GM21360 (cell line): ENCODE results near the gene VPS35L.
"Not testable (repeated sequence)": the region's sequence is repeated elsewhere in the genome, so short reads cannot be mapped to it uniquely, and the experiment has no call there.

Source experiments
- ATAC-seq: cut with Tn5 transposase; IDR thresholded peaks from one replicate; pipeline ENCODE4 v1.9.1; 2021; ENCODE audit warnings: mild to moderate bottlenecking, moderate library complexity; ENCODE audit not compliant: unreplicated experiment

Gene VPS35L

DNA sequence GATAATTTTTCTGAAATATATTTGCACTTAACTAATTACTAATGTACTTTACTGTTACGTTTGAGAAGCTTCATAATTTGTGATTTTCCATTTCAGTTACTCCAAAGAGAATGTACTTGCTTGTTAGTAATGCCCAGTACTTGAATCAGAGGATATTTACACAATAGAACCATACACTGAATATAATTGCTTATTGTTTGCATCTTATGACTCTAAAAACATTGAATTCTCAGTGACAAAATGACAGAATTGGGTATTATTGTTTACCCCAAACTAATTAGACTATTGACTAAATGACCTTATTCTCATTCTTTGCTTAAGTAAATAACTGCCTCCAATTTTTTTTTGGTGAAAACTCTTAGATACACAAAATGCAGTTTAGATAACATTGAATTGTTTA, 22.9 kb upstream of the VPS35L start:
- ATAC-seq, result no peak

DNA sequence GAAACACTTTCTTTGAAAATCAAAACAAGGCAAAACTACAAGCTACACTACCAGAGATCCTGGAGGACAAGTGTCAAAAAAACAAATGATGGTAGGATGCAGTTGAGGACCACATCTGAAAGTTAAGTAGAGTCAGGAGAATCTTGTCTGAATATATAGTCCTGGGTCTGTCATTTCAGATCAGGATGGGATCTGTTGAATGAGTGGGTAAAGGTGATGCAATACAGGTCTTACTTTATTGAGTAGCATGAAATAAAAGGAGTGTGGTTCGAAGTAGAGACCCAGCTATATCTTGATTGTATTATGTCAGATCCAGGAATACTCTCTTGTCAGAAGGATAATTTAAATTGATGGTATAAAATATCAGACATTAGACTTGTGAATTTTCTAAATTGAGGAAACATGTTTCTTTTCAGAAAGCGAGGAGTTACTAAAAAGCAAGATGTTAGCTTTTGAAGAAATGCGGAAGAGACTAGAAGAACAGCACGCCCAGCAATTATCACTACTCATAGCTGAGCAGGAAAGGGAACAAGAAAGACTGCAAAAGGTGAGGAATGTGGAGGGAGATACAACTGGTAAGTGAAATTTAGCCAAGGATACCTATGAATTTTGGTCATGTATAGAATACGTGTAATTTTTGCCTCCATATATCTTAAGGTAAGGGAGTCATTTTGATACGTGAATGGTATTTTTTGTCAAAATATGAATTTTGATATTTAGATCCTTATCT, 15.1 kb upstream of the VPS35L start:
- no peak for ATAC-seq

DNA sequence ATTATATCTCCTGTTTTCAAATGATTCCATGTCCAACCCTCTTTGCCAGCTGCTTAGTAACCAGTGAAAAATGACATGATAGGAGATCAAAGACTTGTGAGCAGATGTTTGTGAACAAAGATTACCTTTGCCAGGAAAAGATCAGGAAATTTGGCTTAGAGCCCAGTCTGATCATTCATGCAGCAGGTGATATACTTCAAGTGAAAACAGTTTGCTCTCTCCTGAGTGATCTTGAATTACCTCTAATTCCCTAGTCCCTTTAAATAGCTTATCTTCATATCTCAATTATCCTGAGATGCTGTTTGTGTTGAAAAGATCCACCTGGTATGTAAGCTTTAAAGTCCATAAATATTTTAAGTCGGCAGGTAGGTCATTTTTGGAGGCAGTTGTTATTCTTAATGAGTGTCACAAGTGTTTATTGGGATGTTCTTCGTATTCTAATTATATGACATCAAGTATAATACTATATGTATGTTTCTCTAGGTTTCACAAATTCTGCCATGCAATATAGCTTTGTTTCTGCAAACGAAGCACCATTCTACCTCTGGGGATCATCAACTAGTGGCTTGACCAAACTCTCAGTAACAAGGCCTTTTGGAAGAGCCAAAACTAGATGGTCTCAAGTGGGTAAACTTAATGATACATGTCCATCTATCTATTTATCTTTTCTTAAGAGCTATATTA, 13.2 kb upstream of the VPS35L start:
- ATAC-seq, result no peak

DNA sequence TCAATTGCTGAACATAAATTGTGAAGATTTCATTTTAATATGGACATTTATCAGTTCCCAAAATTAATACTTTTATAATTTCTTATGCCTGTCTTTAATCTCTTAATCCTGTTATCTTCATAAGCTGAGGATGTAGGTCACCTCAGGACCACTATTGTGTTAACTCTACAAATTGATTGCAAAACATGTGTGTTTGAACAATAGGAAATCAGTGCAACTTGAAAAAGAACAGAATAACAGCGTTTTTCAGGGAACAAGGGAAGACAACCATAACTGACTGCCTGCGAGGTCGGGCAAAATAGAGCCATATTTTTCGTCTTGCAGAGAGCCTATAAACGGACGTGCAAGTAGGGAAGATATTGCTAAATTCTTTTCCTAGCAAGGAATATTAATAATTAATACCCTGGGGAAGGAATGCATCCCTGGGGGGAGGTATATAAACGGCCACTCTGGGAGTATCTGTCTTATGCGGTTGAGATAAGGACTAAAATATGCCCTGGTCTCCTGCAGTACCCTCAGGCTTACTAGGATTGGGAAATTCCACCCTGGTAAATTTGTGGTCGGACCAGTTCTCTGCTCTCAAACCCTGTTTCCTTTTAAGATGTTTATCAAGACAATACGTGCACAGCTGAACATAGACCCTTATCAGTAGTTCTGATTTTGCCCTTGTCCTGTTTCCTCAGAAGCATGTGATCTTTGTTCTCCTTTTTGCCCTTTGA, 12.1 kb upstream of the VPS35L start:
- not testable (repeated sequence) for ATAC-seq

DNA sequence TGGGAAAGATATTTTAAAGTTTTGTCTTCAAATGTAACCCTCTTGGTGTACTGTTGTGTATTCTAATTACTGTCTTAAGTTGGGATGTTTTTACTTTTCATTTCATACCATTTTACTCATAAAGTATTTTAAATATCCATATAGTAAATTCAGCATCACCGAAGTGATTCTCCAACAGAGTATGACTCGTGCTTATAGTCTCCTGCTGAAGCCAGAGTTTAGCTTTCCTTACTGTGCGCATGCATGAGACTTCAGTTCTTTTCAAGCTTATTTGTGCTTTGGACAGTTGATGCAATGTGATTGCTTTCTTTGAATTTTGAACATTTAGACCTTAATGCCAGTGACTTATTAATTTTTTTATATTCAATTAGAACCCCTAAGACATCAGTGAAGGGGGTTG, 7.4 kb upstream of the VPS35L start:
- ATAC-seq, result no peak

DNA sequence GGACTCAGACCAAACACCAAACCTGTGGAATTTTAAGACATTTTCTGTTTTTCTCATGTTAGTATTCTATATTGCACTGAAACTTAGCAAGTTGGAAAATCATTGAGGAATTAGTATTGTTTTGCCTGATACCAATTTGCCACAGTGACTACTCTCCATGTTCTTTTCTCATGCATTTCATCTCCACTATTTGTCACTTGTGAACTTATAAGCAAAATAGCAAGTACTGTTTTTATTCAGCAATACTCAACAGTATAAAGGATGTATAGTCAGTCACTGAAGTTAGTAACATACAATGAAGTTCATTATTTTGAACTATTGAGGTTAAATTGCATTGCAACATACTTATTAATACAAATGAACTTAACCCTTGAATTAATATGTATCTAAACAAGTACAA, 5.8 kb upstream of the VPS35L start:
- ATAC-seq, result no peak

DNA sequence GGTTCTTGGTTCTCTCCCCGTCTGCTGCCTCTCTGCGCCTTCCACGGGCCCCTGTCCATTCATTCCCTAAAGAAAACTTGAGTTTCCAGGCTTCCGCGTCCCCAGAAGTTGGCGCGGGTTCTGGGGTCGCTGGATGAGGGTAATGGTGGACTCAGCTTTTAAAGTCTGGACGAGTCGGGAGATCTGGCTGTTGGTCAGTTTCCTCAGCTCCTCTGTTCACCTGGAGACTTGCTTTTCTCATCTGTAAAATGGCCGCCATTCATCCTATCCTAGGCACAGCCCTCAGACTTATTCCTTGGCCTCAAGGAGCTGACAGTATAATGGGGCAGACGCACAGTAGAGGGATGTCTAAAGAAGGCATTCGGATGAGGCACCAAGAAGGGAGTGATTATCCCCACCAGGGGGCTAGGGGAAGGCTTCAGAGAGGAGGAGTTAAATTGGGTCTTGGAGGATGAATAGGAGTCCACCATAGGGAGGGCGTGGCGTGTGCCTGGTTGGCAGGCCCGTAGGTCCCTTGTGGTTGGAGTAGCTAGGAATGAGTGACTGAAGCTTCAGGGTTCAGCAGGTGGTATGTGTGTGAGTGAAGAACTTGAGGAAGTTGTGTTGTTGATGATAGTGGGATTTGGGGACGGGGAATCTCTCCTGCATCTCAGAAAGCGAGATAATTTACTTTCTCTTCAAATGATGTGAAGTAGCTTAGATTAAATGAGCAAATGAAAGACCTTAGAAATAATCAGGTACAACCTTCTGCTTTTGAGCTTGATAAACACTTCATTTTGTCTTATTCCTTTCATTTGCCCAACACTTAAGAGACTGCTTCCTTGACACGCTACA, 652 bp downstream of the VPS35L start:
- no peak for ATAC-seq

DNA sequence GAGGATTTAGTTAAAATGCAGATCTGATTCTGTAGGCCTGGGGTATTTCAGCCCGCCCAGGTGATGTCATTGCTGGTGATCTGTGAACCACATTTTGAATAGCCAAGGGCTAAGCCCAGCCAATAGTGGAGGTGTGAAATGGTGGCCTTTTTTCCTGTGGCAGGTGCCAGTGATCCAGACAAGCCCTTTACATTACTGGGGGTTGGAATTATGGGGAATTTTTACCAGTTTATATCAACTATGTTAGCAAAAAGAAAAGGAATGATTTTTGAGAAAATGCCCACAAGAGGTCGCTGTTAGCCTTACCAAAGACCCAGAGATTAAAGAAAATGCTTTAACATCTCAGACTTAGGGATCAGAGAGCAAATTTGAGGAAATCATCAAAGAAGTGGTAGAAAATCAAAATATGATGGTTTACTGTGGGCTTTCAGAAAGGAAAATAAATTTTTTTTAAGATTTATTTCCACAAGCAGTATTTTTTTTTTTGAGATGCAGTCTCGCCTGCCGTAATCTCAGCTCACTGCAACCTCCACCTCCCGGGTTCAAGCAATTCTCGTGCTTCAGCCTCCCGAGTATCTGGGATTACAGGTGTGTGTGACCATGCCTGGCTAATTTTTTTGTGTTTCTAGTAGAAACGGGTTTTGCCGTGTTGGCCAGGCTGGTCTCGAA, 3.9 kb downstream of the VPS35L start:
- no peak for ATAC-seq

DNA sequence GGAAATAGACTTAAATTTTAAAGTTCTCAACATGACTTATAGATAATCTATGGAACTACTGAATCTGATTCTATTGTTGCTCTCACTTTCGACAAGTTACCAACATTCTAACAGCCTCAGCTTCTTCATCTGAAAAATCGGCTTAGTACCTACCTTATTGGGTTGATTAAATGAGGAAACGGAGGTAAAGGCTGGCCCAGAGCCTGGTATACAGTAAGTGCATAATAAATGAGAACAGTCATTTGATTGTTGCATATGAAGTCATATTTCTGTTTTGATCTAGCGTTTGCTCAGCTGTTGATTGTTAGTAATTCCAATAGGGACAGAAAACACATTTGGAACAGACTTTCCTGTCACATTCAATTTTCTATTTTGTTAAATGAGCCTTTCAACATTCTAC, 4.6 kb downstream of the VPS35L start:
- ATAC-seq, result no peak

DNA sequence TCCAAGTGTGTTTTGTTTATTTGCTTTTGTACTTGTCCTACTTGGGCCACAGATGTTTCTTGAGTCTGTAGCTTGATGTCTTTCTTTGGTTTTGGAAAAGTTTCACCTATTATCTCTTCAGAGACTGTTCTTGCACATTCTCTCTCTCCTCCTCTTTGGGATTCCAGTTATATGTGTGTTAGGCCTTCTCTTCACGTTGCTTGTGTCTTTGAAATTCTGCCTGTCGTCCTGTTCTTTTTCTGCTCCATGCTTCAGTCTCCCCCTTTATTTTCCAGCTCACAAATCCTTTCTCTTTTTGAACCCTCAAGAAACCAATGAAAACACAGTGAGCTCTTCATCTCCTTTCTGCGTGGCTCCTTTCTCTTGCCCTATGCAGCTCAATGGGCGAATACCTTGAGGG, 7.9 kb downstream of the VPS35L start:
- no peak for ATAC-seq

DNA sequence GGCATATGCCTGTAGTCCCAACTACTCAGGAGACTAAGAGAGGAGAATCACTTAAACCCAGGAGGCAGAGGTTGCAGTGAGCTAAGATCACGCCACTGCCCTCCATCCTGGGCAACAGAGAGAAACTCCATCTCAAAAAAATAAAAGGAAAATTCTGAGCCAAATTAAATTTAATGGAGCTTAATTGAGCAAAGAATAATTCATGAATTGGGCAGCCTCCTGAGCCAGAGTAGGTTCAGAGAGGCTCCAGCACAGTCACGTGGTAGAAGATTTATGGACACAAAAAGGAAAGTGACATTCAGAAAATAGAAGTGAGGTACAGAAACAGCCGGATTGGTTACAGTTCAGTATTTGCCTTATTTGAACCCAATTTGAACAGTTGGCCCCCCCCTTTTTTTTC, 10.9 kb downstream of the VPS35L start:
- no peak for ATAC-seq

DNA sequence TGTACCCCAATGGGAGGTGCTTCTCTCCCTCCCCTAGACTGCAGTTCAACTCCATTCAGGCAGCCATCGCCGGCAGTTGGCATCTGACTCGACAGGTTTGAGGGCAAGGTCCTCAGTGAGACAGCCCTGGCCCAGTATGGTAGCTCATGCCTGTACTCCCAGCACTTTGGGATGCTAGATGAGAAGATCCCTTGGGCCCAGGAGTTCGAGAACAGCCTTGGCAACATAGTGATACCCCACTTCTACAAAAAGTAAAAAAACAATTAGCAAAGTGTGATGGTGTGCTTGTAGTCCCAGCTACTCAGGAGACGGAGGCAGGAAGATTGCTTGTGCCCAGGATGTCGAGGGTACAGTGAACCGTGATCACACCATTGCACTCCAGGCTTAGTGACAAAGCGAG, 12.1 kb downstream of the VPS35L start:
- ATAC-seq, result no peak

DNA sequence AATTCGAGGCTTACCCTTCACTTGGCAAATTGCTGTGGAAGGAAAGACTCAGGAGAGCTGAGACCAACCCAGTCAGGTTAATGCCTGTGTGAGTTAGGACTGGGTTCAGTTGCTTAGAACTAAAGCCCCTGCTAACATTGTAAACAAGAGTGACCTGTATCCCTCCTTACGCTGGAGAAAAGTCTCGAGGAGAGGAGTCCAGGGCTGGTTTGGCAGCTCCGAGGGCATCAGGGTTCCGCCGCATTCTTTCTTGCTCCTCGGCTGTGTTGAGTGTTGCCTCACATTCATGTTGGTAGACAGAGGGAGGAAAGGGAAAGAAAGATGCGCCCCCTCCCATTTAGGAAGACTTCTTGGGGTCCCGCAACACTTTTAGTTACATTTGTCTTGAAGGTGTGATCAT, 18.5 kb downstream of the VPS35L start:
- ATAC-seq, result no peak

DNA sequence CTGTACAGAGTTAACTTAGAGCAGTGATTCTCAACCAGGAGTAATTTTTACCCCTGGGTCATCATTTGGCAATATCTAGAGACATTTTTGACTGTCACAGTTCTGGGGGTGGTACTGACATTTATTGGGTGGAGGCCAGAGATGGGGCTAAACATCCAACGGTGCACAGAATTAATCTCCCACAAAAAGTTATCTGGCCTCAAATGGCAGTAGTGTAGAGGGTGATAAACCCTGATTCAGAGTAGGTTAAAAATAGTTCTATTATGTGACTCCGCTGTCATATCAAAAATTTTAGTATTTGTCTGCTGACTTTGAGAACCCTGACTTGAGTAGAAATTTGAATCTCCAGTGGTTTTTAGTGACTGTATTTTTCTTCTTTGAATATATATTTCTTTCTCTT, 19.1 kb downstream of the VPS35L start:
- ATAC-seq, result no peak

DNA sequence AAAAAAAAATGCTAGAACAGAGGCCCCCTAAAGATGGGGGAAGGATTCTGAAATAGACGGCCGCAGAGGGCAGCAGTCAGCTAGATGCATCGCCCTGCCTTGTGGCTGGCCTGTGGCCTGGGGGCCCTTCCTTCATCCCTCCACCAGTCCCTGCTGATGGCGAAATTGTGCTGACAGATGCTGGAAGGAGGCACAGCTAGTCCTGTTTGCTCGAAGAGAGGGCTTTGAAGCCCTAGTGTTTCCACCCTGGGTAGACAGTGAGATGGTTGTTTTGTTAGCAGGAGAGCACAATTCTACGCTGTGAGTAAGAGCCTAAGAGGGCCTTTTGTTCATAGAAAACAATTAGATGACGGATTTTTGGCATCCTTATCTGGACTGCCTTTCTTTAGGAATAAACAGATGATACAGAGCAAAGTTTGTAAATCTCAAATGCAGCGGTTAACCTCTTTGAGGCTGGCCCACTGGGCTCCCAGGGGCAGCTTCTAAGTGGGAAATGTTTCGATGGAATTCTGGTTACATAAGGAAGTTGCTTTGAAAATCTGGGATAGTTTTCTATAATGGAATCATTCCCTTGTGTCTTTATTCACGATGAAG, 23.0 kb downstream of the VPS35L start:
- no peak for ATAC-seq

DNA sequence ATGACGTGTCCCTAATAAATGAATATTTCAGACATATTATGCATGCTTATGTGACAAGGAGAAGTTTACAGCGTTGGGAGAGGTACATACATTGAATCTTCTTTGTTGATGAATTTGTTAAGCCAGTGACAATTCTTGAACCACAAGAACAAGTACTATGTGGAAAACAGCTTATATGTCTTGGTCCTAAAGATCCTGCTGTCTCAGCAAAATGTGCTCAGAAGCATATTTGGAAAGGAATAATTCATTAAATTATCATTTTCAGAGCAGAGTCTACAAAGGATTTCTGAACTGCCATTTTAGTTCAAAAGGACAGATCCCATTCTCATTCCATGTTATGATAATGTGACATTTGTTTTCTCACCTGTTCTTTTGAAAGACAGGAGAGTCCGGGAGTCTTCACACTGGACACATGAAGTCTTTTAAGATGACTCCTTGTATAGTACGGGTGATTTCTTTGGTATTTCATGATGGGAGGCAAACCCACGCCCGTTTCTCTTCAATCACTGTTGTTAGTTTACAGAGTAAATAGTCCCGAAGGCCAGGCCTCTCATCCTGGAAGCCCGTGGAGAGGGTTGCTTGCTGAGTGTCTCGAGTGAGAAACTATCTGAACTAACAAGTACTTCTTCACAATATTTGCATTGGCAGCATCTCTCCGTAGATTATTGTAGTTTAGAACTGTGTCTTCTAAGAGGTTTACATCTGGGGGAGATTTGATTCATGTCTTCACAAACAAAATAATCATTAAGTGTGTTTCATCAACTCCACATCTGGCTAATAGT, 26.7 kb downstream of the VPS35L start:
- no peak for ATAC-seq

DNA sequence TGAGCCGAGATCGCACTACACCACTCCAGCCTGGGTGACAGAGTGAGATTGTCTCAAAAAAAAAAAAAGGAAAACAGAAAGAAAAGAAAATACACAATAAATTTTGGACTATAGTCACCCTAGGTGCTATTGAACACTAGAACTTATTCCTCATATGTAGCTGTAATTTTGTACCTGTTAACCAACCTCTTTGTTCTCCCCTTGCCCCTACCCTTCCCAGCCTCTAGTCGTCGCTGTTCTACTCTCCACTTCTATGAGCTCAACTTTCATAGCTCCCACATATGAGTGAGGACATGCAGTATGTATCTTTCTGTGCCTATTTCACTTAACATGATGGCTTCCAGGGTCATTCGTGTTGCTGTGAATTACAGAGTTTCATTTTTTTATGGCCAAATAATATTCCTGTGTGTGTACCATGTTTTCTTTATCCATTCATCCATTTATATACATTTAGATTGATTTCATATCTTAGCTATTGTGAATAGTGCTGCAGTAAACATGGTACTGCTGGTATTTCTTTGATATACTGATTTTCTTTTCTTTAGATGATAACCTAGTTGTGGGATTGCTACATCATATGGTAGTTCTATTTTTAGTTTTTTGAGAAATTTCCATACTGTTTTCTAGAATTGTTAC, 28.3 kb downstream of the VPS35L start:
- ATAC-seq, result no peak

DNA sequence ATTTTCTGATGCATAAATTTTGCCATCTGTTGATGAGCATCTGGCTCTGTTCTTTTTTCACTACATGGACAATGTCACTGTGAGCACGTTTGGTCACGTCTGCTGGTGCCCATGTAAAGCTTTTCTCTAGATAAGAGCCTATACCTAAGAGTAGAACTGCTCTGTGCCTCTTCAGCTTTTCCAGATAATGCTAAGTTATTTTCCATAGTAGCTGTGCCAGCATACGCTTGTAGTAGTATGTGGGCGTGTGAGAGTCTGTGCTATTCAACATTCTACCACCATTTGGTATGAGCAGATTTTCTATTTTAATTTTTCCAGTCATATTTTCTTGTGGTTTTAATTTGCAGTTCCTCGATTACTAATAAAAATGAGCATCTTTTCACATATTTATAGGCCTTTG, 33.2 kb downstream of the VPS35L start:
- ATAC-seq, result no peak

DNA sequence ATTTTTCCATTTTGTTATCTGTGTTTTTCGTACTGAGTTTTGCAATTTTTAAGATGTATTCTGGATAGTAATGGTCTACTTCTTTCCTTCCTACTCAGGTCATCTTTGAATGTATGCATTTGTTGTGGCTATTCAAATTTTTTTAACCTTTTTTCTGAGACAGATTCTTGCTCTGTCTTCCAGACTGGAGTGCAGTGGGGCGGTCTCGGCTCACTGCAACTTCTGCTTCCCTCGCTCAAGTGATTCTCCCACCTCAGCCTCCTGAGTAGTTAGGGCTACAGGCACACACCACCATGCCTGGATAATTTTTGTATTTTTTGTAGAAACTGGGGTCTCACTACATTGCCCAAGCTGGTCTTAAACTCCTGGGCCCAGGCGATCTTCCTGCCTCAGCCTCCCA, 33.6 kb downstream of the VPS35L start:
- no peak for ATAC-seq
